ENCODE data around the gene HINT1.

DNA sequence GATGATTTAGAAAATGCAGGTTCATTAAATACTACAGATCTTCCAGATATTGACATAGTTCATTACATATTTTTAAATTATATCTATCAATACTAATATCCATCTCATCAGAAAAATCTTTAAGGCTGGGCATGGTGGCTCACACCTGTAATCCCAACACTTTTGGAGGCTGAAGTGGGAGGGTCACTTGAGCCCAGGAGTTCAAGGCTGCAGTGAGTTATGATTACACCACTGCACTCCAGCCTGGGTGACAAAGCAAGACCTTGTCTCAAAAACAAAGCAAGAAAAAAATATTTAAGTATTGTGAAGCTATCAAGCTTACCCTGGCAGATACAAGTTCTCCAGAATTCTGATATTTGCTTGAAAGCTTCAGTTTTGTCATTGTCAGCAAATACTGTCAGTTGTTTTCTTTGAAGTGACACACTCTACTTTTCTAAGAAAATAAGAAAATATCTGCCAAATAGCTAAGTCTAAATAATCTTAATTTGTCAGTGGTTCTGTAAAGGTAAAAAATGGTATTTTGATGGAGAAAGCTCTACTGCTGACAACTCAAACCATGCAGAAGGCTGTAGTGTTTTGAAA lies 20.6 kb upstream of the HINT1 start:
- no peak for TF ChIP-seq TAF1 (IDR thresholded peaks at IDR 0.05; ENCODE audit: low read depth)
- no peak for TF ChIP-seq CTCF (IDR thresholded peaks at IDR 0.05; ENCODE audit: poor library complexity, severe bottlenecking)
- TF ChIP-seq, protein P1, sequence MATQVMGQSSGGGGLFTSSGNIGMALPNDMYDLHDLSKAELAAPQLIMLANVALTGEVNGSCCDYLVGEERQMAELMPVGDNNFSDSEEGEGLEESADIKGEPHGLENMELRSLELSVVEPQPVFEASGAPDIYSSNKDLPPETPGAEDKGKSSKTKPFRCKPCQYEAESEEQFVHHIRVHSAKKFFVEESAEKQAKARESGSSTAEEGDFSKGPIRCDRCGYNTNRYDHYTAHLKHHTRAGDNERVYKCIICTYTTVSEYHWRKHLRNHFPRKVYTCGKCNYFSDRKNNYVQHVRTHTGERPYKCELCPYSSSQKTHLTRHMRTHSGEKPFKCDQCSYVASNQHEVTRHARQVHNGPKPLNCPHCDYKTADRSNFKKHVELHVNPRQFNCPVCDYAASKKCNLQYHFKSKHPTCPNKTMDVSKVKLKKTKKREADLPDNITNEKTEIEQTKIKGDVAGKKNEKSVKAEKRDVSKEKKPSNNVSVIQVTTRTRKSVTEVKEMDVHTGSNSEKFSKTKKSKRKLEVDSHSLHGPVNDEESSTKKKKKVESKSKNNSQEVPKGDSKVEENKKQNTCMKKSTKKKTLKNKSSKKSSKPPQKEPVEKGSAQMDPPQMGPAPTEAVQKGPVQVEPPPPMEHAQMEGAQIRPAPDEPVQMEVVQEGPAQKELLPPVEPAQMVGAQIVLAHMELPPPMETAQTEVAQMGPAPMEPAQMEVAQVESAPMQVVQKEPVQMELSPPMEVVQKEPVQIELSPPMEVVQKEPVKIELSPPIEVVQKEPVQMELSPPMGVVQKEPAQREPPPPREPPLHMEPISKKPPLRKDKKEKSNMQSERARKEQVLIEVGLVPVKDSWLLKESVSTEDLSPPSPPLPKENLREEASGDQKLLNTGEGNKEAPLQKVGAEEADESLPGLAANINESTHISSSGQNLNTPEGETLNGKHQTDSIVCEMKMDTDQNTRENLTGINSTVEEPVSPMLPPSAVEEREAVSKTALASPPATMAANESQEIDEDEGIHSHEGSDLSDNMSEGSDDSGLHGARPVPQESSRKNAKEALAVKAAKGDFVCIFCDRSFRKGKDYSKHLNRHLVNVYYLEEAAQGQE (IDR thresholded peaks at IDR 0.05; ENCODE audit: borderline replicate concordance), result no peak
- no peak for TF ChIP-seq EP300 (conservative IDR thresholded peaks at IDR 0.05; ENCODE audit: poor library complexity, severe bottlenecking)
- TF ChIP-seq RAD21 (conservative IDR thresholded peaks at IDR 0.05), result no peak
- TF ChIP-seq SMC3 (conservative IDR thresholded peaks at IDR 0.05; ENCODE audit: poor library complexity), result no peak
